HG02870 (cell line): ENCODE results near the gene NOTCH4.
"Not testable (repeated sequence)": the region's sequence is repeated elsewhere in the genome, so short reads cannot be mapped to it uniquely, and the experiment has no call there.

Experiments
- ATAC-seq: cut with Tn5 transposase; IDR thresholded peaks from one replicate; pipeline ENCODE4 v1.9.1; 2021; ENCODE audit warnings: mild to moderate bottlenecking, moderate library complexity; ENCODE audit not compliant: unreplicated experiment

The NOTCH4 gene

DNA sequence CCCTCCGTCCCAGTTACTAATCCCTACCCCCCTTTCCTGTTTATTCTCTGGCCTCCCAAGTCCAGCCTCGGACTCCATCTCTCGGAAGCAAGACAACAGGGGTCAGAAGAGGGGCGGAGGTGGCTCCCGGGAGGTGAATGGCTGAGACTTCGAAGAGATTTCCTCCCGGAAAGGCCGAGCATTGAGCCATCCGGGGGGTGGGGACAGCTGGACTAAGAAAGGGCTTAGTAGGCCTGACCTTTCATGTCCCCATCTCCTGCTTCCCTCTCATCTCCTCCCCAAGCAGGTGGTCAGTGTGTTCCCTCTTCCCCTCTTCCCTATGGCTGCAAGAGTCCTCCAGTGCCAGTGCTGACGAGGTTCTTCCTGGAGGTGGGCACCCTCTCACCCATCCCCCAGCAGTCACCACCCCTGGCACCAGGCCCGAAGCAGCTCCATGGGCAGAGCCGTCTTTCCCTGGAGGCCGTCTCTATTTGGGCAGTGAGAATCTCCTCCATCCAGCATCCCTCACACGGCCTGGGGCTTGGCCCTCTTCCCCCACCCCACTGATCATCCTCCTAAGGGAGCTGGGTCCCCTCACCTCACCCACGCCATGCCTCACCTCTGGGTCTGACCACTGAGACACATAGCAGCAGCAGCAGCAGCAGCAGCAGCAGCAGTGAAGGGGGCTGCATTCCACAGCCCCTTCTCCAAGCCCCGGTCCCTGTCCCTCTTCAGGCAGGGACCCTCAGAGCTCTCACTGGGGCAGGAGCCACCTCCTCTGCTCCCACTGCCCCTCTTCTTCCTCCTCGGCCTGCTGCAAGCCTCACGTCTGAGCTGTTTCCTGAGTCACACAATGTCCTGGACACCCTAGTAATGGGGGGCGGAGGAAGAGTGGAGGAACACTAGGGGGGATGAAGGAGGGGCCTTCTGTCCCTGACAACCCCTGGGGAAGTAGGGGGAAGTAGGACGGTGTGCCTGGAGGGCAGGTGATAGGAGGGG, at the start of gene NOTCH4:
NOTCH4 (minus strand) TSS at position 810 of the 978 bp plus-strand sequence; CDS start at position 671, 139 bp downstream.
- no peak for ATAC-seq

DNA sequence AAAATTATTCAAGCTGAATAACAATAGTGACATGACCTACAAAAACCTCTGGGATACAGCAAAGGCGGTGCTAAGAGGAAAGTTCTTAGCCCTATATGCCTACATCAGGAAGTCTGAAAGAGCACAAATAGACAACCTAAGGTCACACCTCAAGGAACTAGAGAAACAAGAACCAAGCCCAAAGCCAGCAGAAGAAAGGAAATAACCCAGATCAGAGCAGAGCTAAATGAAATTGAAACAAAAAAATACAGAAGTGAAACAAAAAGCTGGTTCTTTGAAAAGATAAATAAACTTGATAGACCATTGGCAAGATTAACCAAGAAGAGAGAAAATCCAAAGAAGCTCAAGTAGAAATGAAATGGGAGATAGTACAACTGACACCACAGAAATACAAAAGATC, 47.6 kb upstream of the NOTCH4 start:
- ATAC-seq, result no peak

DNA sequence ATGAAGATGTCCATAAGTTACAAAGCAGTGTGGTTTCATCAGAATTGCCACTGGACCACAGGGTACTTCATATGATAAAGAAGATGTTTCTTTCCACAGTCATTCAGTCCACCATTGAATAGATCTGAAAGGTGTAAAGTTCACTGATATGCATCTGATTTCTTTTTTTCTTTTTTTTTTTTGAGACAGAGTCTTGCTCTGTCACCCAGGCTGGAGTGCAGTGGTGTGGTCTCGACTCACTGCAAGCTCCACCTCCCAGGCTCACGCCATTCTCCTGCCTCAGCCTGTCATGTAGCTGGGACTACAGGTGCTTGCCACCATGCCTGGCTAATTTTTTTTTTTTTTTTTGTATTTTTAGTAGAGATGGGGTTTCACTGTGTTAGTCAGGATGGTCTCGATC, 44.6 kb upstream of the NOTCH4 start:
- ATAC-seq, result not testable (repeated sequence)

DNA sequence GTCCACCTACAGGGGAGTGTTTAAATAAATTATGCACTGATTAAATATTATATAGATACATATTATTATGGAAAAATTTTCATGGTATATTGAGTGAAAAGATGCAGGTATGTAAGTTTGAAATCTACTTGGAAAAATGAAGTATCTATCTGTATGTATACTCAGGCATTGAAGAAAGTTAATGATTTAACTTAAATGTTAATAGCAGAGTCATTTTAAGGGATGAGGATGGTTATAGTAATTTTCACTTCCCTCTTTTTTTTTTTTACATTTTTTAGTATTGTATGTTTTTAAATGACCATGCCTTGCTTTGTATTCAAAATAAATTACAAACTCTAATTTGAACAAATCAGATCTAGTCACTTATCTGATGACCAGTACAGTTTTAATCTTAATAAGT, 43.2 kb upstream of the NOTCH4 start:
- no peak for ATAC-seq

DNA sequence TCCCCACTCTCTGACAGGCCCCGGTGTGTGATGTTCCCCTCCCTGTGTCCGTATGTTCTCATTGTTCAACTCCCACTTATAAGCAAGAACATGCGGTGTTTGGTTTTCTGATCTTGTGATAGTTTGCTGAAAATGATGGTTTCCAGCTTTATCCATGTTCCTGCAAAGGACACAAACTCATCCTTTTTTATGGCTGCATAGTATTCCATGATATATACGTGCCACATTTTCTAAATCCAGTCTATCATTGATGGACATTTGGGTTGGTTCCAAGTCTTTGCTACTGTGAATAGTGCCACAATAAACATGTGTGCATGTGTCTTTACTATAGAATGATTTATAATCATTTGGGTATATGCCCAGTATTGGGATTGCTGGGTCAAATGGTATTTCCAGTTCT, 33.4 kb upstream of the NOTCH4 start:
- not testable (repeated sequence) for ATAC-seq

- no peak for ATAC-seq
These were observed 31.6 kb upstream of the NOTCH4 start for GRCh38 chr6:32255199-32256153.

GRCh38 chr6:32254761-32255198, 30.9 kb upstream of the NOTCH4 start:
- no peak for ATAC-seq

DNA sequence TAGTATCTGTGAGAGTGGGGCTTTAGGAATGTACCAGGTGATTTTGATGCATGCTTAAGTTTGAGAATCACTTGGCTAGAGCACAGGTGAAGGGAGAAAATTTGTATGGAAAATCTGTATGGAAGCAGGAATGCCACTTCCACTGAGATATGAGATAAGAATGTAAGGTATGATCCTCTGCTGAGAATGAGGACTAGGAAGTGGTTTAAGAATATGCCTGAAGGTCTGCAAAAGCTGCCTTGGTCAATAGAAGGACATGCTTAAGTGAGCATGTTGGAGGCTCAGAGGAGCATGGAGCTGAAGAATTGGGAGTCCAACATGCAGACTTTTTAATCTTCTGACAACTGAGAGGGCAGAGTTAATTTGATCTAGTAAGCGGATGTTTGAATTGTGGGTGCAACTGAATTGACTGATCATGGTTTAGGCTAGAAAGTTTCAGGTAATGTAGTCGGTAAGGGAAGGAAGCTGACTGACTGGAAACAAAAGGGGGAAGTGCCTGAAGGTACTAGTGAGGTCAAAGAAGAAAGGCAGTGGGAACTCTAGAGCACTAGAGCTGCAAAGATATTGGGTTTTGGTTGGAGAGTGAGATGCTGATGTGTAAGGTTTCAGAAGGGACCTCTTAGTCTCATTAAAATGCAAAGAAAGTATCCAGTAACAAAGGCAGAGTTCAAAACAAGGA, 28.6 kb upstream of the NOTCH4 start:
- ATAC-seq, result no peak

DNA sequence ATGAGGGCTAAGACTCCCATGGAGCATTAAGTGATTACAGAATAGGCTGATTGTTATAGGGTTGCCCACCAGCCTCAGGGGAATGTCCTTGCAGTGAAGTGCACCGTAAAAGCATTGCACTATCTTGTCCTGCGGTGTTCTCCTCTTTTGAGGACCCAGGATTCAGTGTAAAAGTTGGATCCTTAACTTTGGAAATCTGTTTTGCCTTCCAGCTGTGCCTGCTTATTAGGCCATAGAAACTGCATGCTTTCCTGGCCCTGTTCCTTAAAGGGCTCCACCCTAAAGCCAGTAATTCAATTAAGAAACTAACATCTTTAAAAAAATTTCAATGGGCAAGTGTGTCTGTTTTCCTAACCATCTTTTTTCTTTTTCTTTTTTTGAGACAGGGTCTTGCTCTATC, 25.4 kb upstream of the NOTCH4 start:
- no peak for ATAC-seq

DNA sequence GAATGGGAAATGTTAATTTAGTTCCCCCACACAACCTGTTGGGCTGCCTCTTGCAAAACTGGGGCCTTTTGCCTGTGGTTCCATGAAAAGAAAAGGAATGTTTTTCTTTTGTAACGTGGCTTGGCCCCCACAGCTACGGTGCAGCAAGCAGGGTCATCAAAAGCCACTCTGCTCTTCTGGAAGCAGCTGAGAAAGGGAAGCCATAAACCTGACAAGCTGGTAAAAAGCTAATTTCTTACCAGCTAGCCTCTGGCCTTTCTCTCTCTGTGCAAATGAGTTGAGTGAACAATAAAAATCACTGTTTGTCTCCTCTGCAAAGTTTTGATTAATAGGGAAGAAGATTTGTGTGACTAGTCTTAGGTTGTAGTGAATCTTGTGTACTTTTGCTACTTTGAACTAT, 23.5 kb upstream of the NOTCH4 start:
- ATAC-seq, result no peak

DNA sequence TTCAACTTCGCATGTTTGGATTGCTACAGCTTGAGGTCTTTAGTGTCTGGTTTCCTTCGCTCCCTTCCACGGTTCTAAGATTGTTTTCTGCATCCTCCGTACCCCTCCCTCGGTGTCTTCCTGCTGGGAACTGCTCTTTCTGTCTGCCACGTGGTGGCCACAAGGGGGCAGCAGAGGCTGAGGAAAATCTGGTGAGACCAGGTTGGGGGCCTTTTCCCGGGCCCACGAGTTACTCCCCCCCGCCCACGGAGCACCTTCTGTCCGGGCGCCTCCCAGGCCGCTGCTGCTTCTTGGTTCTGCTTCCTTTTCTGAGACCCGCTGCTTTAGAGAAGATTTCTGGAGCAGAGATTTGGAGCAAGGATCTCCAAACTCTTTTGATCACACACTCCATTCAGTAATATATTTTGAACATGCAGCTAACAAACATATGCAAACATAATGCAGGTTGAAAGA, 21.1 kb upstream of the NOTCH4 start:
- no peak for ATAC-seq

DNA sequence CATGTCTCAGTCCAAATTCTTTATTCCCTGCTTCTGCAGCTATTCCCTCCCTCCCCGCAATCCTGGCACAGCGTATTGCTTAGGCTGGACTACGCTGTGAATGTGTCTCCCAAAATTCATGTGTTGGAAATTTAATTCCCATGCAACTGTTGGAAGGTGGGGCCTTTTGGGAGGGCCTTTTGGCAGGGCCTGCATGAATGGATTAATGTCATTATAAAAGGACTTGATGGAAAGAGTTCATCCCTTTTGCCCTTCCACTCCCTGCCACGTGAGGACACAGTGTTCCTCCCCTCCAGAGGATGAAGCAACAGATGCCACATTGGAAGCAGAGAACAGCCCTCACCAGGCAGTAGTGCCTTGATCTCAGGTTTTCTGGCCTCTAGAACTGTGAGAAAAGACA, 20.4 kb upstream of the NOTCH4 start:
- ATAC-seq, result no peak

- ATAC-seq, result not testable (repeated sequence)
These were observed 18.5 kb upstream of the NOTCH4 start for GRCh38 chr6:32242318-32242813.

DNA sequence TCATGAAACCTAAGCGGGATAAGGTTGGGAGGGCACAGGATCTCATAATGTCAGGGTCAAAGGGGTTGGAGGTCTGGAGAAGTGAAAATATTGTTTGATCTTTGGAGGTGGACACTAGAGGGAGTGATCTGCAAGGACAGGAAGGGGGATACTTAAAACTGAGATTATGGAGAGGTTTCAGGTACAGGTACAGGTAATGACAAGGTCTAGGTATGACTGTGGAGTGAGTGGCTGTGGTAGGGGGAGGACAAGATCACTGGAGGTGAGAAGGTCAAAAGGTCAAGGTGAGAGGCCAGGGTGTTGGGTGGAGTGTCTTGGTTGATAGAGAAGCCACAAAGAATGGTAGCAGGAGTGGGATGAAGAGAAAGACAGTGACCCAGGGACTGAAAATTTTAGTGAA, 16.8 kb upstream of the NOTCH4 start:
- no peak for ATAC-seq

GRCh38 chr6:32239462-32239861, 15.6 kb upstream of the NOTCH4 start:
- ATAC-seq, result no peak

DNA sequence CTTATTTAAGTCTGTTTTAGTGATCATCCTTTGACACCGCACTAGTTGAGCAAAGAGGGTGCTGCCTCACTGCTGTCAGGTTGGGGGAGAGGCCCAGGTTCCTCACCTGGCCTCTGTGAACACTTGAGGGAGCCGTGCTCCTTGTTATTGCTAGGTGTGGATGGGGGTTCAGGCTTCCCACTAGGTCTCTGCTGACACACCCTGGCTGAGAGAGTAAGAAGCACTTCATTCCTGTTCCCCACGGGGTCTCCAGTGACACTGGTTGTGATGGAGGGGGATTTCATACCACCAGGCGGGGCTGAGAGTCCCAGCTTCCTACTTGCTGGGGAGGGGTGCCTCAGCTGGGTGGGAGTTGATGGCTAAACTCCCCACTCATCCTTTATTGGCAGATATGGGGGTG, 11.1 kb upstream of the NOTCH4 start:
- ATAC-seq, result no peak

GRCh38 chr6:32226434-32226833, 2.6 kb upstream of the NOTCH4 start:
- no peak for ATAC-seq

- ATAC-seq, result no peak
These were observed 829 bp upstream of the NOTCH4 start for GRCh38 chr6:32224696-32225095.

DNA sequence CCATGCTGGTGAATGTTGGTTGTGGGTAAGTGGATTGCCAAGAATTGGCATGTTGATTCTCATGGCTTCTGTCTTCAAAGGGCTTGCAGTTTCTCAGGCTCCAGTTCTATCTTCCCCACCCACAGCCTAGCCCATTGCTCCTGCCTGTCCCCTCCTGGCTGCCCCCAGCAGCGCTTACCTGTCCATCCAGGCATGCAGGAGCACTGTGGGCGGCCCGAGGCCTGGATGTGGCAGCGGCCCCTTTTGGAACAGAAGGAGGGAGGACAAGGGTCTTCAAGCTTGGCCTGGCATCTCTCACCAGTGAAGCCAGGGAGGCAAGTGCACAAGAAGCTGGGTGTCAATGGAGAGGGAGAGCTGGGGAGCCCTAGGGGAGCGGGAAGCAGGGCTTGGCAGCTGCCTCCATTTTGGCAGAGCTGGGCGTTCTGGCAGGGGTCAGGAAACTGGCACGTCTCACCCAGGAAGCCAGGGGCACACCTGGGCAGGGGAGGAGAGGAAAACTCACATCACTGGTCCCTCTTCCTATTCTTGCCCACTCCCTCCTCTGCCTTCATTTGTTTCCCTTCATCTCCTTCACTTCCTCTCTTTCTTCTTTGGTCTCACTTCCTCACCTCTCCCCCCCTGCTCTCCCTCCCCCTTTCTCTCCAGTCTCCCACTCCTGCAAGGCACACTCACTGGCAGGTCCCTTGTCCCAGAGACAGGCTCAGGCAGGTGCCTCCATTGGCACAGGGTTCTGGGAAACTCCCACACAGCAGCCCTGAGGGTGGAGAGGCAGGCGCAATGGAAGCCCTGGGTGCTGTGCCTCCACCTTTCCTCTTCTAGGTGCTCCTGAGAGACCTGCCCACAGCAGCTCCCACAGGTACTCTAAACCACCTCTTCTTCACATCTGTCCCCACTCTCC, 1.3 kb downstream of the NOTCH4 start:
- ATAC-seq, result no peak

DNA sequence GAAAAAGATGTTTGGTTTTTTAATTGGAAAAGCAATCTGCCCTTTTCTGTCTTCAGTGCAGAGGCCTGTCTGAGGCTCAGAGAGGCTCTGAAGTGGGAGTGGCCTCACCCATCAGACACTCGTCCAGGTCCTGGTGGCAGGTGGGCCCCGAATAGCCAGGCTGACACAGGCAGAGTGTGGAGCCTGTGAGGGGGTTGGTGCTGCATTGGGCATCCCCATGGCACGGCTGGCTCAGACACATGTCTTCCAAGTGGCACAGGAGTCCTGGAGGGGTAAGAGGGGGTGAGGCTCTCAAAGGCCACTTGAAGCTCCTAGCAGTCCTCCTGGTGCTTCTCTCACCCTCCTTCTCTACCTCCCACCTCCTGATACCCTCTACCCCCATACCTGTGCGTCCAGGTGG, 3.8 kb downstream of the NOTCH4 start:
- no peak for ATAC-seq
